ENCODE measurements around the gene POU3F4.

GRCh38 chrX:83529950-83530349 is 21.9 kb downstream of the POU3F4 start:
- TF ChIP-seq CTCF (IDR thresholded peaks at IDR 0.05) = no peak
- no peak for TF ChIP-seq POLR2A (IDR thresholded peaks at IDR 0.05)

All from heart left ventricle (tissue), 13 donors.